ENCODE results near the gene SMYD3. TPM values are rescaled to one million over a fixed set of nuclear protein-coding genes. Genes with fewer than 3 reads are reported as not detected.

Gene SMYD3
- 35.4 TPM for total RNA-seq (ENCODE audit: unreplicated experiment)
- long read RNA-seq, partial matches to known transcripts: 1 of 2 reads
- long read RNA-seq, other reads (novel, unspliced or antisense): 1 of 2 reads

DNA sequence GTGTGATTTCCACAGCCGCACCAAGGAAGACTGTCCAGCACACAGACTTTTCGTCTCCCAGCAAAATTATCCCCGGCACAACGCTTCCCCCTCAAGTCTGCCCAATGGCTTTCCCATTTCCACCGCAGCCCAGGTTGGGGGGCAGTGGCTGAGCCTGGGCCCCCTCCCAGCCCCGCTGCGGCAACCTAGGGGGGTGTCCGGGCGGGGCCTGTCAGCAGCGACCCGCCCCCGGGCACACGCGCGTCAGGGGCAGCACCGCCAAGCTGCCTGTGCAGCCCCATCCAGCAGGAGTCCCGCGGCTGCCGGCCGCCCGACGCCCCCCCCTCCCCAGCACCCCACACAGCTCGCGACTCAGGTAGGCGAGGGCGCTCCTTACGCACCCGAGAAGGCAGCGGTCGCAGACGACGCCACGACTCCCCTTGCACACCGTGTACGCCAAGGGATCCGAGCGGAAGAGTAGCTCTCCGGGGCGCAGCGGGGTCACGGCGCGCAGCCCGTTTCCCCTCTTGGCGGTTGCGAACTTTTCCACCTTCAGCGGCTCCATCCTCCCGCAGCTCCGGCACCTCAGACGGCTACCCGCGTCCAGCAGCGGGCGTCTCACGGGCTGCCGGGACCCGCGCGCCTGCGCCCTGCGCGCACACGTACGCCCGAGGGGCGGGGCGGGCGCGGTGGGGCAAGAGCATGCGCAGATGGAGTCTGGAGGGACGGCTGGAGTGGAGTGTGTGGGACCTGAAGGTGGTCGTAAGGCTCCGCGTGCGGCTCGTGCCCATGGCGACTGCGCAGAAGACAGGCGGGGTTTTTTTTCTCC, at the start of gene SMYD3:
Gene SMYD3, minus strand, starts transcription at position 606 of the 808 bp plus-strand sequence.
- Mint-ChIP-seq H3K4me3 (ENCODE audit: unreplicated experiment) (peak within 1 kb of the TSS; percentile 93), H3K36me3 (ENCODE audit: unreplicated experiment) (no peaks in the 10 kb centered on the region), H3K4me1 (ENCODE audit: low read depth, unreplicated experiment) (peaks cover 7% of the 10 kb centered on the region), H3K27ac (ENCODE audit: unreplicated experiment) (peak within 1 kb of the TSS; percentile 17), H3K27me3 (ENCODE audit: unreplicated experiment) (peaks cover 13% of the 10 kb centered on the region), H3K9me3 (ENCODE audit: unreplicated experiment) (peaks cover 5% of the 10 kb centered on the region)
- DNase-seq: peak; percentile 84
- TF ChIP-seq, protein P1, sequence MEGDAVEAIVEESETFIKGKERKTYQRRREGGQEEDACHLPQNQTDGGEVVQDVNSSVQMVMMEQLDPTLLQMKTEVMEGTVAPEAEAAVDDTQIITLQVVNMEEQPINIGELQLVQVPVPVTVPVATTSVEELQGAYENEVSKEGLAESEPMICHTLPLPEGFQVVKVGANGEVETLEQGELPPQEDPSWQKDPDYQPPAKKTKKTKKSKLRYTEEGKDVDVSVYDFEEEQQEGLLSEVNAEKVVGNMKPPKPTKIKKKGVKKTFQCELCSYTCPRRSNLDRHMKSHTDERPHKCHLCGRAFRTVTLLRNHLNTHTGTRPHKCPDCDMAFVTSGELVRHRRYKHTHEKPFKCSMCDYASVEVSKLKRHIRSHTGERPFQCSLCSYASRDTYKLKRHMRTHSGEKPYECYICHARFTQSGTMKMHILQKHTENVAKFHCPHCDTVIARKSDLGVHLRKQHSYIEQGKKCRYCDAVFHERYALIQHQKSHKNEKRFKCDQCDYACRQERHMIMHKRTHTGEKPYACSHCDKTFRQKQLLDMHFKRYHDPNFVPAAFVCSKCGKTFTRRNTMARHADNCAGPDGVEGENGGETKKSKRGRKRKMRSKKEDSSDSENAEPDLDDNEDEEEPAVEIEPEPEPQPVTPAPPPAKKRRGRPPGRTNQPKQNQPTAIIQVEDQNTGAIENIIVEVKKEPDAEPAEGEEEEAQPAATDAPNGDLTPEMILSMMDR (IDR thresholded peaks at IDR 0.05; ENCODE audit: partially characterized antibody, unreplicated experiment): no peak

DNA sequence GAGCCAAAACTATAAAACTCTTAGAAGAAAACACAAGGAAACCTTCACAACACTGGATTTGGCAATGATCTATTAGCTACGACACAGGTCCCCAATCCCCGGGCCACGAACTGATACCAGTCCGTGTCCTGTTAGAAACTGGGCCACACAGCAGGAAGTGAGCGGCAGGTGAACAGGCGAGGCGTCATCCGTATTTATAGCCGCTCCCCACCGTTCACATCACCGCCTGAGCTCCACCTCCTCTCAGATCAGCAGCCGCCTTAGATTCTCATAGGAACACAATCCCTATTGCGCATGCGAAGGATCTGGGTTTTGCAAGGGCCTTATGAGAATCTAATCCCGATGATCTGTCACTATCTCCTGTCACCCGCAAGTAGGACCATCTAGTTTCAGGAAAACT, 47.1 kb upstream of the SMYD3 start:
- DNase-seq: no peak
- no peak overlapping the region for H3K4me3 Mint-ChIP-seq (ENCODE audit: unreplicated experiment)
- H3K9me3 Mint-ChIP-seq (ENCODE audit: unreplicated experiment): no peaks in the 10 kb centered on the region
- TF ChIP-seq, protein P1 (IDR thresholded peaks at IDR 0.05; ENCODE audit: partially characterized antibody, unreplicated experiment): no peak
- no peaks in the 10 kb centered on the region for H3K36me3 Mint-ChIP-seq (ENCODE audit: unreplicated experiment)
- no peaks in the 10 kb centered on the region for H3K4me1 Mint-ChIP-seq (ENCODE audit: low read depth, unreplicated experiment)
- no peaks in the 10 kb centered on the region for H3K27me3 Mint-ChIP-seq (ENCODE audit: unreplicated experiment)
- H3K27ac Mint-ChIP-seq (ENCODE audit: unreplicated experiment): no peak overlapping the region

DNA sequence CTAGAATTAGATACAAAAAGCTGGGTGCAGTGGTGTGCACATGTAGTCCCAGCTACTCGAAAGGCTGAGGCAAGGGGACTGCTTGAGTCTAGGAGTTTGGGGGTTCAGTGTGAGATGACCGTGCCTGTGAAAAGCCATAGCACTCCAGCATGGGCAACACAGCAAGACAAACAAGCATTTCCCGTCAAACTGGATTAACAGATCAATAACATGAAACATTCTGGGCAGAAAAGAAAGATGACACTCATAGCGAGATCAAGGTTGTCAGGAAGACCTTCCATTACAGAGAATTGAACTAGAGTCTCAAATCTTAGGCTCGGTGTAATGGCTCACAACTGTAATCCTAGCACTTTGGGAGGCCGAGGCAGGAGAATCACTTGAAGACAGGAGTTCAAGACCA, 45.0 kb upstream of the SMYD3 start:
- TF ChIP-seq, protein P1 (IDR thresholded peaks at IDR 0.05; ENCODE audit: partially characterized antibody, unreplicated experiment): no peak
- H3K4me3 Mint-ChIP-seq (ENCODE audit: unreplicated experiment): no peak overlapping the region
- no peak for DNase-seq
- H3K27me3 Mint-ChIP-seq (ENCODE audit: unreplicated experiment): no peaks in the 10 kb centered on the region
- H3K36me3 Mint-ChIP-seq (ENCODE audit: unreplicated experiment): no peaks in the 10 kb centered on the region
- no peaks in the 10 kb centered on the region for H3K9me3 Mint-ChIP-seq (ENCODE audit: unreplicated experiment)
- H3K27ac Mint-ChIP-seq (ENCODE audit: unreplicated experiment): no peak overlapping the region
- no peaks in the 10 kb centered on the region for H3K4me1 Mint-ChIP-seq (ENCODE audit: low read depth, unreplicated experiment)

DNA sequence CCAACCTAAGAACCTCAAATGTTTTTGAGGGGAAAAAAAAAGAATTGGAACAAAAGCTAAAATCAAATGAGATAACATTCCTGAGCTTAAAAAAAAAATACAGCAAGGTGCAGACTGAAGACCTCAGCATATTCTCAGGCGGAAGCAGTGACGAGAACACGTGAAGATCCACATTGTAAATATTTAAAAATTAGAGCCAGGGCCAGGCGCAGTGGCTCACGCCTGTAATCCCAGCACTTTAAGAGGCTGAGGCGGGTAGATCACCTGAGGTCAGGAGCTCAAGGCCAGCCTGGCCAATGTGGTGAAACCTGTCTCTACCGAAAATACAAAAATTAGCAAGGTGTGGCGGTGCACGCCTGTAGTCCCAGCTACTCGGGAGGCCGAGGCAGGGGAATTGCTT, 43.3 kb upstream of the SMYD3 start:
- no peak overlapping the region for H3K4me3 Mint-ChIP-seq (ENCODE audit: unreplicated experiment)
- no peaks in the 10 kb centered on the region for H3K27me3 Mint-ChIP-seq (ENCODE audit: unreplicated experiment)
- no peak overlapping the region for H3K27ac Mint-ChIP-seq (ENCODE audit: unreplicated experiment)
- no peaks in the 10 kb centered on the region for H3K4me1 Mint-ChIP-seq (ENCODE audit: low read depth, unreplicated experiment)
- no peaks in the 10 kb centered on the region for H3K9me3 Mint-ChIP-seq (ENCODE audit: unreplicated experiment)
- TF ChIP-seq, protein P1 (IDR thresholded peaks at IDR 0.05; ENCODE audit: partially characterized antibody, unreplicated experiment): no peak
- DNase-seq: no peak
- no peaks in the 10 kb centered on the region for H3K36me3 Mint-ChIP-seq (ENCODE audit: unreplicated experiment)

DNA sequence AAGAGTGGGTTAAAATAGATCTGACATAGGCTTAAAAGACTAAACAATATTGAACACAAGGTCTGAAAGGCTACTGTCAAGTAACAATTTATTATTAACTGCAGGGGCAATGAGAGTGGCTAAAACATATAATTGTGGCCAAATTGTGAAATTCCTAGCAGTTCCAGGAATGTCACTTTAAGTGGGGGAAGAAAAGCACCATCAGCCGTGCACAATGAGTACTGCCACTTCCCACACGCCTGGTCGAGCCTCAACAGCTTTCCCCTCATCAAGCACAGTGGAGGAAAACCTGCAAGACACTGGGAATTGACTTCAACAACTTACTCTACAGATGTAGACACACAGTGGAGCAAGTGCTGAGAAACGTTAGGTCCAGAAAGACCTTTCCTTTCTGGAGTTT, 42.6 kb upstream of the SMYD3 start:
- H3K9me3 Mint-ChIP-seq (ENCODE audit: unreplicated experiment): no peaks in the 10 kb centered on the region
- TF ChIP-seq, protein P1 (IDR thresholded peaks at IDR 0.05; ENCODE audit: partially characterized antibody, unreplicated experiment): no peak
- no peak for DNase-seq
- no peaks in the 10 kb centered on the region for H3K27me3 Mint-ChIP-seq (ENCODE audit: unreplicated experiment)
- no peak overlapping the region for H3K4me3 Mint-ChIP-seq (ENCODE audit: unreplicated experiment)
- no peaks in the 10 kb centered on the region for H3K36me3 Mint-ChIP-seq (ENCODE audit: unreplicated experiment)
- no peaks in the 10 kb centered on the region for H3K4me1 Mint-ChIP-seq (ENCODE audit: low read depth, unreplicated experiment)
- no peak overlapping the region for H3K27ac Mint-ChIP-seq (ENCODE audit: unreplicated experiment)
